22Rv1 (cell line): ENCODE data around the gene BEST4.

Experiments used
- ZFX ChIP-seq: fragments of 450-650 bp; IDR thresholded peaks from 2 replicates; pipeline ENCODE4 v1.6.1; 2017; ENCODE audit warnings: antibody characterized with exemption, borderline replicate concordance
- TF ChIP-seq, protein P1 (sequence below): fragments of 450-650 bp; IDR thresholded peaks from 2 replicates; pipeline ENCODE4 v1.5.1; 2017; ENCODE audit warnings: mild to moderate bottlenecking

DNA sequence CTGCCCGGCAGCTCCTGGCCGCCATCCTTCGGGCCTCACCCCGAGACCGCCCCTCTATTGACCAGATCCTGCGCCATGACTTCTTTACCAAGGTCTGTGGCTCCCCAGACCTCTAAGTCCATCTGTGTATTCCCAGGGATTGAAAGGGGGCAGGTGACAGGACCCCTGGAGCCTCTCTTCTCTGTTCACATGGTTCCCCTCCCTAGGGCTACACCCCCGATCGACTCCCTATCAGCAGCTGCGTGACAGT, 15.0 kb upstream of the BEST4 start:
- TF ChIP-seq, protein P1, sequence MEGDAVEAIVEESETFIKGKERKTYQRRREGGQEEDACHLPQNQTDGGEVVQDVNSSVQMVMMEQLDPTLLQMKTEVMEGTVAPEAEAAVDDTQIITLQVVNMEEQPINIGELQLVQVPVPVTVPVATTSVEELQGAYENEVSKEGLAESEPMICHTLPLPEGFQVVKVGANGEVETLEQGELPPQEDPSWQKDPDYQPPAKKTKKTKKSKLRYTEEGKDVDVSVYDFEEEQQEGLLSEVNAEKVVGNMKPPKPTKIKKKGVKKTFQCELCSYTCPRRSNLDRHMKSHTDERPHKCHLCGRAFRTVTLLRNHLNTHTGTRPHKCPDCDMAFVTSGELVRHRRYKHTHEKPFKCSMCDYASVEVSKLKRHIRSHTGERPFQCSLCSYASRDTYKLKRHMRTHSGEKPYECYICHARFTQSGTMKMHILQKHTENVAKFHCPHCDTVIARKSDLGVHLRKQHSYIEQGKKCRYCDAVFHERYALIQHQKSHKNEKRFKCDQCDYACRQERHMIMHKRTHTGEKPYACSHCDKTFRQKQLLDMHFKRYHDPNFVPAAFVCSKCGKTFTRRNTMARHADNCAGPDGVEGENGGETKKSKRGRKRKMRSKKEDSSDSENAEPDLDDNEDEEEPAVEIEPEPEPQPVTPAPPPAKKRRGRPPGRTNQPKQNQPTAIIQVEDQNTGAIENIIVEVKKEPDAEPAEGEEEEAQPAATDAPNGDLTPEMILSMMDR: no peak
- TF ChIP-seq ZFX: no peak
